Measurements from ENCODE around the gene NFATC1.
"Not testable (repeated sequence)": the region's sequence is repeated elsewhere in the genome, so short reads cannot be mapped to it uniquely, and the experiment has no call there.

The NFATC1 gene

DNA sequence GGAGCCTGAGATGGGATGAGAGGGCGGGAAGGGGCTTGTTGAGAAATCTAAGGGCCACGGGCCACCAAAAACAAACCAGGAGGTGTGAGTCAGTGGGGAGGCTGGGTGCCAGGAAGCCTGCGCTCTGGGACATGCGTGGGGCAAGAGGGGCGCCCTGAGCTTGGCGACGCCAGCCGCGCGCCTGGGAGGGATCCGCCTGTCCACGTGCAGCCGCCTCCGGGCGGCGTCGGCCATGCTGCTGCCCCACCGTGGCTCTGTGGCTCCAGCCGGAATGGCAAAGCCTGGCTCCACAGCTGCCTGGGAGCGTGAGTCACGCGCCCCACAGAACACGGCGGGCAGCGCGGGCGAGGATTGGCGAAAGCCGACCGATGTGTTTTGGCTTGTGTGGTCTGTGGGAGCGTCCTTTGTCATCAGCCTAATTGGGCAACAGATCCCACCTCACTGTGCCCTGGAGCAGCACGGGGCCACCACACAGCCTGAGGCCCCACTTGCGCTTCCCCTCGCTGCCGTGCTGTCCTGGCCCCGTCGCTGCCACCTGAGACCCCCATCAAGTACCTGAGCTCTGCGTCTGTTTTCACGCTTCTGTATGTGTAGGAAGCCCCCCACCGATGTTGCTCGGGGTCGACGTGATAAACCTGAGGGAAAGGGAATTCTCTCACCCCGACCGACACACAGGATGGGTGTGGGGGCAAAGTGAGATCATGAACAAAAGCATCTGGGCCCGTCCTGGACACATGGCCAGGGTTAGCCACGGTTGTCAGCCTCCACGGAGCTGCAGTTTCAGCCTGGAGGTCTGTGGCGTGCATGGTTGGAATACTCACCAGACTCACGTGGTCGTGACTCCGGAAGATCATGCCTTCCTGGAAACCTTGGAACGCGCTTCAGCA is 80.5 kb downstream of the NFATC1 start:
- no peak for DNase-seq (ENCODE audit: low read depth, low spot score)

- no peak for DNase-seq (ENCODE audit: low read depth, low spot score)
Measured at GRCh38 chr18:79476918-79477571, 81.3 kb downstream of the NFATC1 start.

DNA sequence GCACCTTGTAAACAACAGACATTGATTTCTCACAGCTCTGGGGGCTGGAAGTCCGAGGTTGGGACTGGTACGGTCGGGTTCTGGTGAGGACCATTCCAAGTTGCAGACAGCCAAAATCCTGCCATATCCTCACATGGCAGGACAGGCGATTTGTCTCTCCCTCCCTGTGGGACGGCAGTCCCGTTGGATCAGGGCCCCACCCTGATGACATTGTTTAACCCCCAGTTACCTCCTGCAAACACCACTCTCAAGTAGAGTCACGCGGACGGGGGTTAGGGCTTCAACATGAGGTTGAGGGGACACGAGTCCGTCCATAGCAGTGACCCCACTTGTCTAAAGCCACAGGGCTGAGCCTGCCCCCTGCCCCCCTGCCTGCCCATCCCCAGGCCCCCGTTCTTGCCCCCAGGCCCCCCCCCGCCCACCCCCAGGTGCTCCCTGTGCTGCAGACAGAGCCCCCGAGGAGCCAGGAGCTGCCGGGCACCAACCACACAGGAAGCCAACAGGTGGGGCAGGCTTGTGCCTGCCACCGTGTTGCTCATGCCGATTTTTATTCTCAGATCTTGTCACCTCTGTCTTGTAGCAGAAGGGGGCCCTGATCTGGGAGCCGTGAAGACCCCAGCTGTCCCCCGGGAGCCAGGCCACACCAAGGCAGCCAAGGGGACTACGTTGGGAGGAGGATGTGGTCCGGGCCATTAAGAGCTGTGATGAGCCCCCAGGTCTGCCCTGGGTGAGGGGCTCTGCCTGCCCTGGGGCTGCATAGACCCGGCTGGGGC is 82.2 kb downstream of the NFATC1 start:
- DNase-seq (ENCODE audit: low read depth, low spot score): no peak

DNA sequence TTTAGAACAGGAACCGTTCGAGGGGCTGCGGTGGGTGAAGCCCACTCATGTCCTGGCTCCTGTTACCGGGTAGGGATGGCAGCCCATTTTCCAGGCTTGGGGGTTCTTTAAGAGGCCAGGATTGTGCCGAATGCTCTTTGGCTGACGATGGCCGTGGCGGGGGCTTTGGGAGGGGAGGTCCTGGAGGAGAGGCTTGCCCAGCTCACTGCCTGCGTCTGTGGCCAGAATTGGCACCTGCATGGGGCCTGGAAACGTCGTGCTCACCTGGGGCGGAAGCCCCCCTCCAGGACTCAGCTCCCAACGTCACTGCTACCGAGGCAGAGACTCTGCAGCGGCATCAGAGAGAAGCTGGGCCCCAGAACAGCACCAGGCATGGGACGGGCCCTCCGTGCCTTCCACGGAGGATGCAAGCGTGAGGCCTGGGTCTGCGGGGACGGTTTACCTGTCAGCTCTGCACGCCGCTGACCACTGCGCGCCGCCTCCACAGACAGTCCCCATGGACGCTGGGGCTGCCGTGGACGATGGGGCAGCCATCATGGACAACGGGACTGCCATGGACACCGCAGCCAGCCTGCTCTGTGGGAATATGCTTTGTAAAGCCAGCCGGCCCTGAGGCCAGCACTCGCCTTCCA is 82.9 kb downstream of the NFATC1 start:
- no peak for DNase-seq (ENCODE audit: low read depth, low spot score)

DNA sequence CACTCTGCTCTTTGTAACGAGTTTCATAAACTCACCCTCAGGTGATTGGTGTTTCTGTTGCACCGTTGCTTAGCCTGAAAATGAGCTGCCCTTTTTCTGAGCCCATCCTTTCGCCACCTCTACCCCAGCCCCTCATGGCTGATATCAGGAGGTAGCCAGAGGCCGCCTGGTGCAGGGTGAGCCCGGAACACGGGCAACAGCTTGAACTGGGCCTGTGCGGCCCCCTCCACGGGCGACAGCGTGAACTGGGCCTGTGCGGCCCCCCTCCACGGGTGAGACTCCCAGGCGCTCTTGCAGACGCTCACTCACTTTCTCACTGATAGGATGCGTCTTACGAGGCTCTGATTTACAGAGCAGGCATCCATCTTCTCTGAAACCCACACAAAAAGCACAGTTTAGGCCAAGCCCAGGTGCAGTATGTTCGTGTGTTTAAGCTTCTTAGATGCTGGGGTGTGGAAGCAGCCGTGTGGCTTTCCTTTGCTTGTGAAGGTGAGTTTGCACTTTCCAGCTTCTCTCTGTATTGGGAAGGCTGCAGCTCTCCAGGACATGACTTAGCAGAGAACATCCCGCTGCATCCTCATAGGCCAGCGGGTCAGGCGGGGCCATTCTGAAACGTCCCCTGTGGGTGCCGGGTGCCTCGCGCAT is 83.5 kb downstream of the NFATC1 start:
- DNase-seq (ENCODE audit: low read depth, low spot score): no peak

DNA sequence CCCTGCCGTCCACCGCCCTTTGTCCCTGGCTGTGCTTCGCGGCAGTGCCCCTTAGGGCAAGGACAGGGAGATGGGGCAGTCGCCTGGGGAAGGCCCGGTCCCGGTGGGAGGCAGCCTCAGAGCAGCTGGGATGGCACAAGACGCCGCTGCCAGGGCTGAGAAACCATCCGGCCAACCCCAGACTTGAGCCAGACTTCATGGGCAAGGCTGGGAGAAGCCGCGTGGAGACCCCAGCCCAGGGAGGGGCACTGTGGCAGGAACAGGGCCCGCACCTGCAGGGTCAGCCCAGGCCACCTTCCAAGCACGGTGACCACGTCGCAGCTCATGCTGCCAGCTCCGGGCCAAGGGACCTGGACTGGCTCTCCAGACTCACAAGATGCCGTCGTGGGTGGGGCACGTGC is 84.0 kb downstream of the NFATC1 start:
- DNase-seq (ENCODE audit: low read depth, low spot score): no peak

- DNase-seq (ENCODE audit: low read depth, low spot score): no peak
Measured at GRCh38 chr18:79480171-79481045, 84.7 kb downstream of the NFATC1 start.

DNA sequence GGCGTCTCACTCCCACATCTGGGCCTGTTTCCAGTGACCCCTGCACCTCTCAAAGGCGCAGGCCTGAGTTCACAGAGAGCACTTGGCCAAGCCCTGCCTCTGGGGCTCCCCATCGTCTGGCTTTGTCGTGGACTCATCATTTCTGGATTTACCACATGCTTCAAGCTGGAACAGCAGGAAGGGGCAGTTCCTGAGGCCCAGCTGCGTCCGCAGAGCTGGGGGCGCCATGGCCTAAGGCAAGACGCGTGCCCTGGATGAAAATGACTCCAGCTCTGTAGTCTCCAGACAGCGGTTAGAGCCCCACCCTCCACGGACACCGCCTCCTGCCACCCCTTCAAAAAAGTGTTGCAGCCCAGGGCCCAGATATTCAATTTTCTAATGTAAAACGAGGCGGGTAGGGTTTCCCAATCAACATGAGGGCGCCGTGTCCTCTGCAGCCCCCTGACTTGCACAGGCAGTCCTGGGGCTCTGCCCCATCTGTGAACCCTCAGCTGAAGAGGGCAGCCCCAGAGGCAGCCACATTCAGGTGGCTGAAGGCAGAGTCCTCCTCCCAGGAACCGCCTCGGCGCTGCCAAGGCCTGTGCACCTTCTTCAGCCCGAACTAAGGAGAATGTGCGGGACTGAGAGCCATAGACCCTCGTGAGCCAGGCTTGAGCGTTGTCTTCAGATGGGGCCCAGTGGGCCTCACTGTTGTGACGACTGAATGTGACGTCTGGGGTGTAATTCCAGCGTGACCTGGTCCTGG is 85.5 kb downstream of the NFATC1 start:
- peak; percentile 73 for DNase-seq (ENCODE audit: low read depth, low spot score)

DNA sequence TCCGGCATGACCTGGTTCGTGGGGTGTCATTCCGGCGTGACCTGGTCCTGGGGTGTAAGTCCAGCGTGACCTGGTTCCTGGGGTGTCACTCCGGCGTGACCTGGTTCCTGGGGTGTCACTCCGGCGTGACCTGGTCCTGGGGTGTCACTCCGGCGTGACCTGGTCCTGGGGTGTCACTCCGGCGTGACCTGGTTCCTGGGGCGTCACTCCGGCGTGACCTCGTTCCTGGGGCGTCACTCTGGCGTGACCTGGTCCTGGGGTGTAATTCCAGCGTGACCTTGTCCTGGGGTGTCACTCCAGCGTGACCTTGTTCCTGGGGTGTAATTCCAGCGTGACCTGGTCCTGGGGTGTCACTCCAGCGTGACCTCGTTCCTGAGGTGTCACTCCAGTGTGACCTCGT is 87.7 kb downstream of the NFATC1 start:
- DNase-seq (ENCODE audit: low read depth, low spot score): not testable (repeated sequence)

- DNase-seq (ENCODE audit: low read depth, low spot score): peak; percentile 53
Measured at GRCh38 chr18:79483971-79484491, 88.3 kb downstream of the NFATC1 start.

DNA sequence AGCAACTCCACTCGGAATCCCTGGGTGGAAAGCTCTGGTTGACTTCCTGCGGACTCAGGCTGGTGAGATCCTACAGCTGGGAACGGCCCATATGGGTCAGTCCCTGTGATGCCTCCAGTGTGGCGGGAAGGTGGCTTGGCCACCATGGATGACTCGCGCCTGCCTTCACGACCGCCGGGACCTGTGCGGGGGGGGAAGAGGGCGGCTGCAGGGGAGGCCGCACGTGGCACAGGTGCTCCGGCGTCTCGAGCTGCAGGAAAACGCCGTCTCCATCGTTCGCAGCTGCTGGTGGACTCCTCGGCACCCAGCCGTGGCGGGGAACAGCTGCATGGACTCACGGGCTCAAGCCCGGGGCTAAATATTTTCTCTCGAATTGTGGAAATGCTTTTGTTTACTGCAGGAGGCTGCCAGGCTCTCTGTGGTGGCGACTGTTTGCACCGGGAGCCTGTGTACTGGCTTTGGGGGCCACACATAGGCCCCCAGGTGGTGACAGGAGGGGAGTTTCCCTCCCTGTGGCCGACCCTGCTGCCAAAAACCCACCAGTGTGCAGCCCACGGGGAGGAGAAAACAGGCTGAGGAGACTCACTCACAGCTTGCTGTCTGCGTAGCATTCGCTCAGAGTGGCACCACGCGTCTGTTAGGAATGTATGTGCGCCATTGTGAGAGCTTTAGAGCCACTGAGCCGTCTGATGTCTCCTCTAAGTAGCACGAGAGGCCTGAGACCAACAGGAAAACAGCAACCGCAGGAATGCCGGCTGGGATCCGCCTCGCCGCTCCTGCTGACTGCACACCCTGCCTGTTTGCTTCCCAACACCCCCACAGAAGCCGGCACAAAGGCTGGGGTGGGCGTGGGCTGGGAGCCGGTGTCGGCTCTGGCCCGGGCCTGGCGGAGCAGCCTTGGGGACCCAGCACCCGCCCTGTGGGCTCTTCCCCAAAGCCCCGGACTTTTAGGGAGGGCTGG is 89.2 kb downstream of the NFATC1 start:
- peak; percentile 79 for DNase-seq (ENCODE audit: low read depth, low spot score)

DNA sequence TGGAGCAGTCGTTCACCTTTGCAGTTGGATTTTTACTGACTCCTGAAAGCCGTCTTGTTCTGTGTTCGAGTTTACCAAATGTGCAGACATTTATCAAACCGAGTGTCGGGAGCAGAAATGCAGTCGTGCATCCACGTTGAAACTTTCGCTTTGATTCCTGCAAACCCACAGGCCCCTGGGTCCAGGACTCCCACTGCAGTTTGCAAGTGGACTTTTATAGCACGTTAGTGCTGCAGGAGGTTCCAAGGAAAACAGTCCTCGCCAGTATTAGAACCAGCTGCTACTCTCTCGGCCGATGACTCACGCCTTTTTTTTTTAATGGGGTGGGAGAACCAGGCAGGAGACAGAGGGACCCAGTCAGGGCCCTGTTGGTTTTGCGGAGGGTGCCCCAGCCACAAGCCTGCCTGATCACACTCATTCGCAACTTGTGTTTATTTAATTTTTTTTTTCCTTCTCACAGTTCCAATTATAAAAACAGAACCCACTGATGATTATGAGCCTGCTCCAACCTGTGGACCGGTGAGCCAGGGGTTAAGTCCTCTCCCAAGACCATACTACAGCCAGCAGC is 90.1 kb downstream of the NFATC1 start:
- DNase-seq (ENCODE audit: low read depth, low spot score): no peak

GRCh38 chr18:79486356-79487182 is 90.8 kb downstream of the NFATC1 start:
- no peak for DNase-seq (ENCODE audit: low read depth, low spot score)

DNA sequence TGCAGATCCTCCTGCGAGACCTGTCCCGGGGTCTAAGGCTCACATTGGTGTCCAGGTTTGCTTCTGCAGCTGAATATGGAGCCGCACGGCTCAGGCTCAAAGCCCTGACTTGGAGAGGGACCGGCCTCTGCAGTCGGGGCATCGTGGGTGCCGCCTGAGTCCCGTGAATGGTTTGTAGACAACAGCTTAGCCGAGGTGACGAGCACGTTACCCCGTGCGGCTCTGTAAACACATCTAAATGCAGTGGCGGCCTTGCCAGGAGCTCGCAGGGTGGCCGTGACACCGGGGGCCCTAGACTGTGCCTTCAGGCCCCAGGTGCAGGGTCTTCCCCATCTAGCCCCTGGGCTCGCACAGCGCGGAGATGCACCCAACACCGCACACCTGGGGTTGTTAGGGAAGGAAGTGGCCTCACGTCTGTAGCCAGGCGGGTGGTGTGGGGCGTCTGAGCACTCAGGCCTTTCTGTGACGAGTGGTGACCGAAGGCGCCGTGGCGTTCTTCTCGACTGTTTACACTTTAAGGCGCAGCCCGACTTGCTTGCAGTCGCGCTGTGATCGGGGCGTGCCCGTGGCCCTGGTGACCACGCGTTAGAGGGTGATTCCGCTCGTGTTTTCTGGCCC is 91.6 kb downstream of the NFATC1 start:
- no peak for DNase-seq (ENCODE audit: low read depth, low spot score)

DNA sequence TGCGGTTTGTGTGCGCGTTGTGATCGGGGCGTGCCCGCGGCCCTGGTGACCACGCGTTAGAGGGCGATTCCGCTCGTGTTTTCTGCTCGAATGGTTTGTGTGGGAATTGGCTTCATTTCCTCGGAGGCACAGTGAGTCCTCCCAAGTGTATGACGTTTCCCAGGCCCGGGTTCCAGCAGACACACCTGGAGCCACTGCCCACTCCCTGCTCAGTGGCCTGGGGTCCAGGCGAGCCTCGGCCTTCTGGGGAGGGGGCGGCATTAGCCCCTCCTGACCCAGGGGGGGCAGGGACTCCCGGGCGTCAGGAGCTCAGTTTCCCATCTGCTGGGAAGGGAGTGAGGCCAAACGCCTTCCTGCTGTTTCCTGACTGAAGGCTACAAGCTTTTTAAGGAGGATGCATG is 92.1 kb downstream of the NFATC1 start:
- no peak for DNase-seq (ENCODE audit: low read depth, low spot score)

DNA sequence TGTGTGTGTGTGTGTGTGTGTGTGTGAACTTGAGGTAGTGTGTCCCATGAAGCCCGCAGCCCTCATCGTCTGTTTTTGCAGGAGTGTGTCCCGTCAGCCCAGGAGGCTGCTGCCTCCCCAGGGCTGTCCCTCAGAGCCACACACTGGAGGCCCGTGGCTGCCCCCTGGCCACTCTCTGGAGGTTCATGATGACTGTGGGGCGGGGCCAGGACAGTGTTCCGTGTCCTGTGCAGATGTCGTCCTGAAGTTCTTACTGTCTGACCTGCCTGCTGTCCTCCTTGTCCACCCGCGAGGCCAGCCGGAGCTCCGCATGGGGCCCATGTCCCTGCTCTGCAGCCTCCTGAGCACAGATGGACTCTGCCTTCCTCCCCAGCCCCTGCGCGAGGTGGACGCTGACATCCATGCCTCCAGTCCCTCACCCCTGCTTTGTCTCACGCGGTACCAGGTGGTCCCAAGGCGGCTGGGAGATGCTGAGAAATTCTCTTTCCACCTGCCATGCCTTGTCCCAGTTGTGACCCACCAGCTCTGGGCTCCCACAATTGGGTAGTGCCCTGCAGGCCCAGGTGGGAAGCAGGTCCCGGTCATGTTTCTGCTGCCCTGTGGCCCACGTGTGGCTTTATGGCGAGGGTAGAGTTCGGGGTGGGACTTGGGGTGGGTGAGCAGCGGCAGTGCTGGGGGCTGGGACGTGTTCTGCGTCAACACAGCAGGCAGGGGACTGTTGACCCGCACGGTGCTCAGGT is 92.8 kb downstream of the NFATC1 start:
- DNase-seq (ENCODE audit: low read depth, low spot score): no peak

All from ELF-1 (cell line).